PC-3 (cell line): ENCODE data around the gene ATG101.

Source experiments
- EZH2 ChIP-seq: fragments of 300-600 bp; sonication (generic); IDR thresholded peaks from one replicate; pipeline ENCODE4 v1.6.1; 2017; ENCODE audit warnings: antibody characterized with exemption, mild to moderate bottlenecking, low read length; ENCODE audit not compliant: unreplicated experiment
- TF ChIP-seq, protein P1 (sequence below): fragments of 300-600 bp; sonication (generic); conservative IDR thresholded peaks from 2 replicates; pipeline ENCODE4 v1.5.1; 2017; ENCODE audit warnings: antibody characterized with exemption, low read depth, mild to moderate bottlenecking, low read length

- TF ChIP-seq, protein P1, sequence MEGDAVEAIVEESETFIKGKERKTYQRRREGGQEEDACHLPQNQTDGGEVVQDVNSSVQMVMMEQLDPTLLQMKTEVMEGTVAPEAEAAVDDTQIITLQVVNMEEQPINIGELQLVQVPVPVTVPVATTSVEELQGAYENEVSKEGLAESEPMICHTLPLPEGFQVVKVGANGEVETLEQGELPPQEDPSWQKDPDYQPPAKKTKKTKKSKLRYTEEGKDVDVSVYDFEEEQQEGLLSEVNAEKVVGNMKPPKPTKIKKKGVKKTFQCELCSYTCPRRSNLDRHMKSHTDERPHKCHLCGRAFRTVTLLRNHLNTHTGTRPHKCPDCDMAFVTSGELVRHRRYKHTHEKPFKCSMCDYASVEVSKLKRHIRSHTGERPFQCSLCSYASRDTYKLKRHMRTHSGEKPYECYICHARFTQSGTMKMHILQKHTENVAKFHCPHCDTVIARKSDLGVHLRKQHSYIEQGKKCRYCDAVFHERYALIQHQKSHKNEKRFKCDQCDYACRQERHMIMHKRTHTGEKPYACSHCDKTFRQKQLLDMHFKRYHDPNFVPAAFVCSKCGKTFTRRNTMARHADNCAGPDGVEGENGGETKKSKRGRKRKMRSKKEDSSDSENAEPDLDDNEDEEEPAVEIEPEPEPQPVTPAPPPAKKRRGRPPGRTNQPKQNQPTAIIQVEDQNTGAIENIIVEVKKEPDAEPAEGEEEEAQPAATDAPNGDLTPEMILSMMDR = no peak
- no peak for TF ChIP-seq EZH2
Measured at GRCh38 chr12:52060498-52061177, 9.1 kb upstream of the ATG101 start.
